K562 treated with DMSO at 1 percent for 48 hours (cell line): ENCODE data around the gene SRGAP2. TPM values are rescaled to one million over a fixed set of nuclear protein-coding genes. Genes with fewer than 3 reads are reported as not detected.

Experiments
- total RNA-seq: library from RNA; unstranded; fragments of 300-600 nt; gene quantifications from 2 replicates; pipeline ENCODE4 v1.2.3, GENCODE V29; 2022; ENCODE audit warnings: low replicate concordance; ENCODE audit errors: extremely low read depth

SRGAP2 gene
- total RNA-seq: not detected in 2 replicates

DNA sequence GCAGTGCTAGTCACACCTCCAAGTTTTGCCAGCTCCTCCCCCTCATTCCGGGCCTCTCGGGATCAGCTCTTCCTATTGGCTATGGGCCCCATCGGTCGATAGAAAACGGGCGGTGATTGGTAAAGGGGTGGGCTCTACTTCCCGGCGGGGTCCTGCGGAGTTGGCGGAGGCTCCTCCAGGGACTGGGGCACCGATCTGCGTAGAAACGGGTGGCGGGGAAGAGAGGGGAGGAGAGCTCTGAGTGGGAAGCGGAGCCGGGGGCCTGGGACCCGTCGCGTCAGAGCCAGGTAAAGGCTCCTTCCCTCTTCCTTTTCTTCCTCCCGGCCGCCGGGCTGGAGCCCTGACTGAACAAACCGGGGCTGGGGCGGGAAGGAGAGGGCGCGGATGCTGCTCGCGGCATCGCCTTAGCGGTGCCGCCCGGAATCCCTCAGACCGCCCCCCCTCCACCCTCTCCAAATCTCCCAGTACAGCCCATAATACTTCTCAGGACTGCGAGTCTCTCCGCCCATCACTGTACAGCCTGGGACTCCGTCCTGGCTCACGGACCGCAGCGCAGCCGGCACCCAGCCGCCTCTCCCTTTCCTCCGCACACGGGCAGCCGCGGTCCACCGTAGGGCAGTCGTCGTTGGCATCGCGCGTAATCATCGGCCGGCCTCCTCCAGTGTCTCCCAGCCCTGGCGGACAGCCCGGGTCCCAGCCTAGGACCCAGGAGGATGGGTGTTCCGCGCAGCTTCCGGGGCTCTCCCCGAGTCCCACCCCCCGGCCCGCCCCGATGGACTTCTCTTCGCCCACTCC lies at the start of gene SRGAP2:
Gene SRGAP2 (plus strand): TSS at position 178 of the 795 bp plus-strand sequence. CDS start 2,430 bp downstream, outside the sequence.

GRCh38 chr1:206202789-206203363 lies 465 bp upstream of the SRGAP2 start, which contains the start of gene FAM72A:
Gene FAM72A, minus strand, starts transcription at chr1:206202839. Its CDS starts 814 bp downstream, at chr1:206202025.

Other genes with a start within 250 kb of the SRGAP2 start
- not detected in 2 replicates for gene RAB7B, start 200.1 kb upstream of the SRGAP2 start, total RNA-seq
- not detected in 2 replicates for gene CTSE, start 179.6 kb upstream of the SRGAP2 start, total RNA-seq
- not detected in 2 replicates for gene RHEX, start 150.4 kb upstream of the SRGAP2 start, total RNA-seq
- not detected in 2 replicates for gene AVPR1B, start 86.2 kb upstream of the SRGAP2 start, total RNA-seq
- not detected in 2 replicates for gene FAM72A, start 702 bp upstream of the SRGAP2 start, total RNA-seq